Keratinocyte (primary cell): Measurements from ENCODE around the gene IL32. TPM values are rescaled to one million over a fixed set of nuclear protein-coding genes. Genes with fewer than 3 reads are reported as not detected.

ENCODE experiments used
- DNase-seq: peaks from one replicate; pipeline ENCODE4 v3.0.0-alpha.2; 2011; ENCODE audit warnings: low read depth, missing footprints, low spot score
- FAIRE-seq: peaks from 2 replicates; lab custom pipeline; 2011; peaks lifted over from hg19 to GRCh38; lab: Jason Lieb, UNC
- H2AFZ ChIP-seq: 2 replicates; pipeline ENCODE4 v1.6.0; 2012; ENCODE audit warnings: low read length, control low read depth, inconsistent platforms; ENCODE audit not compliant: control insufficient read depth
- H3K27ac ChIP-seq: 2 replicates; pipeline ENCODE4 v1.5.1; 2011; ENCODE audit warnings: low read length; ENCODE audit not compliant: control insufficient read depth, insufficient read depth
- H3K27me3 ChIP-seq: 3 replicates; pipeline ENCODE4 v1.6.0; 2011; ENCODE audit warnings: low read length; ENCODE audit not compliant: control insufficient read depth, insufficient read depth; ENCODE audit errors: extremely low read depth
- H3K36me3 ChIP-seq, 2 experiments: 2 replicates in 1 of 2; 3 replicates in 1 of 2; pipeline ENCODE4 v1.5.1; 2011; ENCODE audit warnings: low read length in 2 of 2, mild to moderate bottlenecking in 1 of 2; ENCODE audit not compliant: control insufficient read depth in 2 of 2, insufficient read depth in 2 of 2; ENCODE audit errors: extremely low read depth in 1 of 2
- H3K4me1 ChIP-seq: 3 replicates; pipeline ENCODE4 v1.5.1; 2011; ENCODE audit warnings: low read length; ENCODE audit not compliant: control insufficient read depth, insufficient read depth; ENCODE audit errors: extremely low read depth
- H3K4me2 ChIP-seq: 3 replicates; pipeline ENCODE4 v1.6.0; 2011; ENCODE audit warnings: low read depth, low read length; ENCODE audit not compliant: control insufficient read depth, insufficient read depth; ENCODE audit errors: extremely low read depth
- H3K4me3 ChIP-seq, 3 experiments: fragments of 200-600 bp in 1 of 3; sonication (generic) in 1 of 3; 2 replicates in 2 of 3; 3 replicates in 1 of 3; pipeline ENCODE4 v1.5.1; 2011 to 2016; ENCODE audit warnings: low read length in 3 of 3, mild to moderate bottlenecking in 3 of 3, control low read depth in 2 of 3, inconsistent platforms in 1 of 3, low read depth in 1 of 3, mixed read lengths in 1 of 3, mixed run types in 1 of 3, moderate library complexity in 1 of 3; ENCODE audit not compliant: control insufficient read depth in 2 of 3, insufficient read depth in 2 of 3; ENCODE audit errors: extremely low read depth in 1 of 3
- H3K79me2 ChIP-seq: 2 replicates; pipeline ENCODE4 v1.6.0; 2012; ENCODE audit warnings: low read length; ENCODE audit not compliant: control insufficient read depth, insufficient read depth
- H3K9ac ChIP-seq: 3 replicates; pipeline ENCODE4 v1.6.0; 2011; ENCODE audit warnings: low read length; ENCODE audit not compliant: control insufficient read depth, insufficient read depth; ENCODE audit errors: extremely low read depth
- H3K9me1 ChIP-seq: 3 replicates; pipeline ENCODE4 v1.6.0; 2011; ENCODE audit warnings: low read length; ENCODE audit not compliant: control insufficient read depth, insufficient read depth; ENCODE audit errors: extremely low read depth
- H3K9me3 ChIP-seq: 2 replicates; pipeline ENCODE4 v1.5.1; 2012; ENCODE audit warnings: low read depth, low read length; ENCODE audit not compliant: control insufficient read depth
- H4K20me1 ChIP-seq: 3 replicates; pipeline ENCODE4 v1.6.0; 2011; ENCODE audit warnings: low read length; ENCODE audit not compliant: control insufficient read depth, insufficient read depth; ENCODE audit errors: extremely low read depth
- CTCF ChIP-seq, 3 experiments: IDR thresholded peaks in 1 of 3; conservative IDR thresholded peaks in 1 of 3; optimal IDR thresholded peaks in 1 of 3; 2 replicates in 2 of 3; 3 replicates in 1 of 3; pipeline versions ENCODE3 to v1.5.1; 2011; ENCODE audit warnings: low read length in 3 of 3, mild to moderate bottlenecking in 3 of 3, moderate library complexity in 2 of 3, control low read depth in 1 of 3, inconsistent platforms in 1 of 3; ENCODE audit not compliant: insufficient read depth in 2 of 3; ENCODE audit errors: extremely low read depth in 1 of 3
- EZH2 ChIP-seq: IDR thresholded peaks from one replicate; pipeline ENCODE4 v1.6.1; 2012; ENCODE audit warnings: inconsistent platforms, mild to moderate bottlenecking, low read length, moderate library complexity
- dilution Hi-C: fragments of 300-500 bp; cut with MboI; formaldehyde crosslinking; loops from one replicate; pipeline ENCODE4 v1.7.0; 2020; ENCODE audit warnings: low sequenced_read_pairs; ENCODE audit not compliant: extremely low pct_ligation_motif_present
- polyA plus RNA-seq, 5 experiments: library from polyadenylated mRNA; depleted of rRNA in 3 of 5; stranded (reverse) in 3 of 5; stranded (forward) in 1 of 5; unstranded in 1 of 5; fragments of >200 nt; gene quantifications; 1 replicate in 1 of 5; 2 replicates in 3 of 5; 3 replicates in 1 of 5; pipeline versions ENCODE4 v1.2.1 to v1.2.3, GENCODE V29; 2011 to 2012; ENCODE audit warnings: missing spikeins in 2 of 5, low read depth in 1 of 5, low replicate concordance in 1 of 5

IL32 gene
- polyA plus RNA-seq, 1 donor (not counting 4 experiments of a cell fraction or from before 2014, with no cell fraction given): 0.28 TPM

GRCh38 chr16:3050487-3050886, 15.0 kb upstream of the IL32 start:
- TF ChIP-seq CTCF (optimal IDR thresholded peaks at IDR 0.05 in 1 of 3, IDR thresholded peaks at IDR 0.05 in 1 of 3, conservative IDR thresholded peaks at IDR 0.05 in 1 of 3; ENCODE audit: extremely low read depth in 1 of 3, insufficient read depth in 2 of 3, low read length in 3 of 3) (no peak), EZH2 (no peak)
- no peaks in the 10 kb centered on the region for H4K20me1 ChIP-seq
- H2AFZ ChIP-seq: no peak overlapping the region
- no peaks in the 10 kb centered on the region for H3K9me3 ChIP-seq
- no peak overlapping the region for H3K4me3 ChIP-seq
- DNase-seq (no peak), FAIRE-seq (no peak)
- no peak overlapping the region for H3K27ac ChIP-seq
- H3K79me2 ChIP-seq: no peaks in the 10 kb centered on the region
- no peaks in the 10 kb centered on the region for H3K4me1 ChIP-seq
- no peaks in the 10 kb centered on the region for H3K9me1 ChIP-seq
- H3K36me3 ChIP-seq: peaks cover 0 to 6% of the 10 kb centered on the region in 2 experiments
- H3K9ac ChIP-seq: no peak overlapping the region
- no peak overlapping the region for H3K4me2 ChIP-seq
- dilution Hi-C loops: no loop called here
- H3K27me3 ChIP-seq: peaks cover 36% of the 10 kb centered on the region

- no peak for DNase-seq
- no peak for FAIRE-seq
- peaks cover 31% of the 10 kb centered on the region for H3K27me3 ChIP-seq
- no peaks in the 10 kb centered on the region for H3K79me2 ChIP-seq
- no peak overlapping the region for H3K9ac ChIP-seq
- peaks cover 0 to 6% of the 10 kb centered on the region in 2 experiments for H3K36me3 ChIP-seq
- TF ChIP-seq CTCF (optimal IDR thresholded peaks at IDR 0.05 in 1 of 3, IDR thresholded peaks at IDR 0.05 in 1 of 3, conservative IDR thresholded peaks at IDR 0.05 in 1 of 3; ENCODE audit: extremely low read depth in 1 of 3, insufficient read depth in 2 of 3, low read length in 3 of 3): no peak
- no peak for TF ChIP-seq EZH2
- H3K9me1 ChIP-seq: no peaks in the 10 kb centered on the region
- dilution Hi-C loops: no loop called here
- H3K27ac ChIP-seq: no peak overlapping the region
- no peak overlapping the region for H3K4me2 ChIP-seq
- H2AFZ ChIP-seq: no peak overlapping the region
- H4K20me1 ChIP-seq: no peaks in the 10 kb centered on the region
- no peak overlapping the region for H3K4me3 ChIP-seq
- H3K4me1 ChIP-seq: no peaks in the 10 kb centered on the region
- no peaks in the 10 kb centered on the region for H3K9me3 ChIP-seq
These were observed 14.4 kb upstream of the IL32 start for GRCh38 chr16:3051009-3051408.
